SK-N-SH (cell line): ENCODE data around the gene CFAP210. TPM values are rescaled to one million over a fixed set of nuclear protein-coding genes. Genes with fewer than 3 reads are reported as not detected.

Experiments
- CTCF ChIA-PET: fragments of 300-600, 350-600 bp; formaldehyde crosslinking; extraction: SDS; loops from one replicate; lab custom pipeline; 2021; lab: Yijun Ruan, JAX
- POLR2A ChIA-PET: fragments of 350-600 bp; sonication (Branson Sonifier 250); formaldehyde crosslinking; extraction: SDS; loops from one replicate; lab custom pipeline; 2020; ENCODE audit warnings: antibody characterized with exemption, inconsistent platforms; lab: Yijun Ruan, JAX
- DNase-seq: peaks from one replicate; pipeline ENCODE4 v3.0.0; 2012
- H2AFZ ChIP-seq: fragments of 200-600 bp; sonication (generic); 2 replicates; pipeline ENCODE4 v1.8.1; 2016; ENCODE audit warnings: antibody characterized with exemption, mild to moderate bottlenecking, low read depth
- H3F3A ChIP-seq: fragments of 200-600 bp; sonication (generic); replicated peaks from 2 replicates; pipeline ENCODE3; 2016; ENCODE audit warnings: antibody characterized with exemption, mild to moderate bottlenecking; ENCODE audit not compliant: insufficient read depth
- H3K27ac ChIP-seq, 2 experiments: fragments of 200-500 bp in 1 of 2; fragments of 200-600 bp in 1 of 2; sonication (Bioruptor generic) in 1 of 2; sonication (generic), shearing (Covaris generic) in 1 of 2; 2 replicates each; pipeline versions ENCODE4 v1.5.1 to v1.6.1; 2014 to 2016; ENCODE audit warnings: low read depth in 2 of 2, inconsistent platforms in 1 of 2, low read length in 1 of 2, mild to moderate bottlenecking in 1 of 2, mixed read lengths in 1 of 2
- H3K27me3 ChIP-seq: fragments of 200-600 bp; sonication (generic), shearing (Covaris generic); 2 replicates; pipeline ENCODE4 v1.6.1; 2016; ENCODE audit warnings: mixed run types; ENCODE audit not compliant: insufficient read depth
- H3K36me3 ChIP-seq, 2 experiments: fragments of 200-500 bp in 1 of 2; fragments of 200-600 bp in 1 of 2; sonication (Bioruptor generic) in 1 of 2; sonication (generic) in 1 of 2; replicated peaks in 1 of 2; 2 replicates each; pipeline versions ENCODE3 to v1.5.1; 2014 to 2016; ENCODE audit warnings: low read length in 1 of 2, mild to moderate bottlenecking in 1 of 2; ENCODE audit not compliant: insufficient read depth in 2 of 2, control insufficient read depth in 1 of 2
- H3K4me1 ChIP-seq, 2 experiments: fragments of 200-500 bp in 1 of 2; fragments of 200-600 bp in 1 of 2; sonication (Bioruptor generic) in 1 of 2; sonication (generic), shearing (Covaris generic) in 1 of 2; 2 replicates each; pipeline versions ENCODE4 v1.5.1 to v1.6.1; 2014 to 2016; ENCODE audit warnings: low read depth in 1 of 2, low read length in 1 of 2, mixed run types in 1 of 2; ENCODE audit not compliant: insufficient read depth in 2 of 2, control insufficient read depth in 1 of 2
- H3K4me2 ChIP-seq: fragments of 200-600 bp; sonication (generic), shearing (Covaris generic); 2 replicates; pipeline ENCODE4 v1.6.1; 2017; ENCODE audit warnings: mixed run types
- H3K4me3 ChIP-seq, 2 experiments: fragments of 200-500 bp in 1 of 2; fragments of 200-600 bp in 1 of 2; sonication (Bioruptor generic) in 1 of 2; sonication (generic), shearing (Covaris generic) in 1 of 2; 2 replicates each; pipeline versions ENCODE4 v1.5.1 to v1.8.1; 2014 to 2016; ENCODE audit warnings: low read depth in 2 of 2, inconsistent platforms in 1 of 2, low read length in 1 of 2, mild to moderate bottlenecking in 1 of 2, mixed read lengths in 1 of 2, moderate library complexity in 1 of 2
- H3K79me2 ChIP-seq: fragments of 200-600 bp; sonication (generic); 2 replicates; pipeline ENCODE4 v1.8.1; 2017; ENCODE audit warnings: mild to moderate bottlenecking; ENCODE audit not compliant: insufficient read depth
- H3K9ac ChIP-seq: fragments of 200-600 bp; sonication (generic); 2 replicates; pipeline ENCODE4 v1.6.1; 2017; ENCODE audit warnings: mixed run types
- H3K9me2 ChIP-seq: fragments of 200-600 bp; sonication (generic); 2 replicates; pipeline ENCODE4 v1.6.1; 2017; ENCODE audit warnings: mixed run types
- H3K9me3 ChIP-seq: fragments of 200-600 bp; sonication (generic); 2 replicates; pipeline ENCODE4 v1.6.1; 2017; ENCODE audit warnings: mixed run types, mild to moderate bottlenecking, moderate library complexity
- H4K20me1 ChIP-seq: fragments of 200-600 bp; sonication (generic); 2 replicates; pipeline ENCODE4 v1.6.1; 2017; ENCODE audit warnings: mild to moderate bottlenecking, mixed run types; ENCODE audit not compliant: insufficient read depth
- CHD2 ChIP-seq: fragments of 150-350 bp; IDR thresholded peaks from 2 replicates; pipeline ENCODE4 v1.6.1; 2018; ENCODE audit warnings: low read length; ENCODE audit not compliant: partially characterized antibody
- ELF1 ChIP-seq: IDR thresholded peaks from 2 replicates; pipeline ENCODE4 v1.4.0; 2012
- EP300 ChIP-seq, 2 experiments: IDR thresholded peaks; 2 replicates each; pipeline versions ENCODE4 v1.4.0 to v1.6.1; 2012; ENCODE audit warnings: borderline replicate concordance in 1 of 2, low read depth in 1 of 2, low read length in 1 of 2
- EZH2phosphoT487 ChIP-seq: fragments of 200-600 bp; sonication (generic); IDR thresholded peaks from 2 replicates; pipeline ENCODE4 v1.6.1; 2017; ENCODE audit warnings: low read depth, mixed run types, mild to moderate bottlenecking, antibody characterized with exemption, moderate library complexity, borderline replicate concordance
- FOXM1 ChIP-seq: IDR thresholded peaks from 2 replicates; pipeline ENCODE4 v1.4.0; 2012; ENCODE audit warnings: low read depth, mild to moderate bottlenecking
- GABPA ChIP-seq: IDR thresholded peaks from 2 replicates; pipeline ENCODE4 v1.4.0; 2012; ENCODE audit warnings: low read depth, mild to moderate bottlenecking
- JUND ChIP-seq: IDR thresholded peaks from 2 replicates; pipeline ENCODE4 v1.4.0; 2012
- MEF2A ChIP-seq: IDR thresholded peaks from 2 replicates; pipeline ENCODE4 v1.4.0; 2012; ENCODE audit warnings: low read depth, borderline replicate concordance
- NFIC ChIP-seq: IDR thresholded peaks from 2 replicates; pipeline ENCODE4 v1.4.0; 2012; ENCODE audit warnings: borderline replicate concordance
- POLR2AphosphoS5 ChIP-seq: IDR thresholded peaks from 2 replicates; pipeline ENCODE4 v1.6.1; 2012; ENCODE audit warnings: low read depth, low read length
- RCOR1 ChIP-seq: fragments of 150-350 bp; IDR thresholded peaks from 2 replicates; pipeline ENCODE4 v1.6.1; 2017; ENCODE audit warnings: antibody characterized with exemption, low read length
- SIN3A ChIP-seq: IDR thresholded peaks from 2 replicates; pipeline ENCODE4 v1.6.1; 2012; ENCODE audit warnings: low read depth, mild to moderate bottlenecking, low read length, moderate library complexity, borderline replicate concordance
- SMC3 ChIP-seq: IDR thresholded peaks from 2 replicates; pipeline ENCODE4 v1.6.1; 2012; ENCODE audit warnings: low read depth, low read length, improper control_type of control experiment
- USF1 ChIP-seq: IDR thresholded peaks from 2 replicates; pipeline ENCODE4 v1.4.0; 2012; ENCODE audit warnings: low read depth, borderline replicate concordance
- ZBTB33 ChIP-seq: IDR thresholded peaks from 2 replicates; pipeline ENCODE4 v1.4.0; 2012; ENCODE audit warnings: low read depth, borderline replicate concordance
- WGBS: methylation state at CpG from one replicate; pipeline ENCODE4 v1.1.6; 2017; ENCODE audit warnings: low lambda C conversion rate; 5-methylcytosine and 5-hydroxymethylcytosine counted together
- polyA plus RNA-seq, 3 experiments: library from polyadenylated mRNA; depleted of rRNA; stranded (reverse); fragments of >200 nt; gene quantifications; 2 replicates each; pipeline ENCODE4 v1.2.3, GENCODE V29; 2012
- TF ChIP-seq, protein P1 (sequence below): fragments of 200-600 bp; sonication (generic); IDR thresholded peaks from 2 replicates; pipeline ENCODE4 v1.6.1; 2017; ENCODE audit warnings: antibody characterized with exemption, mild to moderate bottlenecking, moderate library complexity
- TF ChIP-seq, protein P2 (sequence below): IDR thresholded peaks from 2 replicates; pipeline ENCODE4 v1.6.1; 2012; ENCODE audit warnings: mild to moderate bottlenecking, low read depth, low read length, moderate library complexity
- TF ChIP-seq, protein P3 (sequence below): IDR thresholded peaks from 2 replicates; pipeline ENCODE4; 2012

Gene CFAP210
- polyA plus RNA-seq, 1 of the 3 experiments (the other 2 are of a cell fraction), result 0.03 TPM

GRCh38 chr2:169673106-169673505 lies 21.1 kb downstream of the CFAP210 start:
- CTCF ChIA-PET, result interaction anchor here (1.6 kb wide), 1 partner anchor 19 kb away, joined by 4 read pairs; no protein-coding TSS in a partner anchor
- DNase-seq, result no peak
- WGBS, result 45% methylated on average over 3 of the region's 3 CpGs
- Histone ChIP-seq H3F3A (no peaks in the 10 kb centered on the region), H2AFZ (no peak overlapping the region), H3K4me3 (no peak overlapping the region), H3K9ac (no peak overlapping the region), H3K4me1 (no peaks in the 10 kb centered on the region), H4K20me1 (no peaks in the 10 kb centered on the region), H3K9me3 (no peaks in the 10 kb centered on the region), H3K4me2 (no peak overlapping the region), H3K27ac (no peak overlapping the region), H3K79me2 (no peaks in the 10 kb centered on the region), H3K9me2 (no peaks in the 10 kb centered on the region), H3K36me3 (no peaks in the 10 kb centered on the region), H3K27me3 (no peaks in the 10 kb centered on the region)
- POLR2A ChIA-PET, result interaction anchor here (0.6 kb wide), 1 partner anchor 136 kb away, joined by 5 read pairs; no protein-coding TSS in a partner anchor
- TF ChIP-seq NFIC, result no peak
- TF ChIP-seq SMC3, result no peak
- no peak for TF ChIP-seq GABPA
- TF ChIP-seq, protein P1, sequence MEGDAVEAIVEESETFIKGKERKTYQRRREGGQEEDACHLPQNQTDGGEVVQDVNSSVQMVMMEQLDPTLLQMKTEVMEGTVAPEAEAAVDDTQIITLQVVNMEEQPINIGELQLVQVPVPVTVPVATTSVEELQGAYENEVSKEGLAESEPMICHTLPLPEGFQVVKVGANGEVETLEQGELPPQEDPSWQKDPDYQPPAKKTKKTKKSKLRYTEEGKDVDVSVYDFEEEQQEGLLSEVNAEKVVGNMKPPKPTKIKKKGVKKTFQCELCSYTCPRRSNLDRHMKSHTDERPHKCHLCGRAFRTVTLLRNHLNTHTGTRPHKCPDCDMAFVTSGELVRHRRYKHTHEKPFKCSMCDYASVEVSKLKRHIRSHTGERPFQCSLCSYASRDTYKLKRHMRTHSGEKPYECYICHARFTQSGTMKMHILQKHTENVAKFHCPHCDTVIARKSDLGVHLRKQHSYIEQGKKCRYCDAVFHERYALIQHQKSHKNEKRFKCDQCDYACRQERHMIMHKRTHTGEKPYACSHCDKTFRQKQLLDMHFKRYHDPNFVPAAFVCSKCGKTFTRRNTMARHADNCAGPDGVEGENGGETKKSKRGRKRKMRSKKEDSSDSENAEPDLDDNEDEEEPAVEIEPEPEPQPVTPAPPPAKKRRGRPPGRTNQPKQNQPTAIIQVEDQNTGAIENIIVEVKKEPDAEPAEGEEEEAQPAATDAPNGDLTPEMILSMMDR, result no peak
- no peak for TF ChIP-seq ZBTB33
- TF ChIP-seq CHD2, result no peak
- no peak for TF ChIP-seq RCOR1
- no peak for TF ChIP-seq EZH2phosphoT487
- no peak for TF ChIP-seq SIN3A
- TF ChIP-seq, protein P2, sequence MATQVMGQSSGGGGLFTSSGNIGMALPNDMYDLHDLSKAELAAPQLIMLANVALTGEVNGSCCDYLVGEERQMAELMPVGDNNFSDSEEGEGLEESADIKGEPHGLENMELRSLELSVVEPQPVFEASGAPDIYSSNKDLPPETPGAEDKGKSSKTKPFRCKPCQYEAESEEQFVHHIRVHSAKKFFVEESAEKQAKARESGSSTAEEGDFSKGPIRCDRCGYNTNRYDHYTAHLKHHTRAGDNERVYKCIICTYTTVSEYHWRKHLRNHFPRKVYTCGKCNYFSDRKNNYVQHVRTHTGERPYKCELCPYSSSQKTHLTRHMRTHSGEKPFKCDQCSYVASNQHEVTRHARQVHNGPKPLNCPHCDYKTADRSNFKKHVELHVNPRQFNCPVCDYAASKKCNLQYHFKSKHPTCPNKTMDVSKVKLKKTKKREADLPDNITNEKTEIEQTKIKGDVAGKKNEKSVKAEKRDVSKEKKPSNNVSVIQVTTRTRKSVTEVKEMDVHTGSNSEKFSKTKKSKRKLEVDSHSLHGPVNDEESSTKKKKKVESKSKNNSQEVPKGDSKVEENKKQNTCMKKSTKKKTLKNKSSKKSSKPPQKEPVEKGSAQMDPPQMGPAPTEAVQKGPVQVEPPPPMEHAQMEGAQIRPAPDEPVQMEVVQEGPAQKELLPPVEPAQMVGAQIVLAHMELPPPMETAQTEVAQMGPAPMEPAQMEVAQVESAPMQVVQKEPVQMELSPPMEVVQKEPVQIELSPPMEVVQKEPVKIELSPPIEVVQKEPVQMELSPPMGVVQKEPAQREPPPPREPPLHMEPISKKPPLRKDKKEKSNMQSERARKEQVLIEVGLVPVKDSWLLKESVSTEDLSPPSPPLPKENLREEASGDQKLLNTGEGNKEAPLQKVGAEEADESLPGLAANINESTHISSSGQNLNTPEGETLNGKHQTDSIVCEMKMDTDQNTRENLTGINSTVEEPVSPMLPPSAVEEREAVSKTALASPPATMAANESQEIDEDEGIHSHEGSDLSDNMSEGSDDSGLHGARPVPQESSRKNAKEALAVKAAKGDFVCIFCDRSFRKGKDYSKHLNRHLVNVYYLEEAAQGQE, result no peak
- no peak for TF ChIP-seq POLR2AphosphoS5
- TF ChIP-seq FOXM1, result no peak
- no peak for TF ChIP-seq ELF1
- TF ChIP-seq EP300 (IDR thresholded peaks at IDR 0.05; ENCODE audit: borderline replicate concordance in 1 of 2, low read depth in 1 of 2, low read length in 1 of 2), result no peak
- no peak for TF ChIP-seq JUND
- no peak for TF ChIP-seq MEF2A
- TF ChIP-seq, protein P3, sequence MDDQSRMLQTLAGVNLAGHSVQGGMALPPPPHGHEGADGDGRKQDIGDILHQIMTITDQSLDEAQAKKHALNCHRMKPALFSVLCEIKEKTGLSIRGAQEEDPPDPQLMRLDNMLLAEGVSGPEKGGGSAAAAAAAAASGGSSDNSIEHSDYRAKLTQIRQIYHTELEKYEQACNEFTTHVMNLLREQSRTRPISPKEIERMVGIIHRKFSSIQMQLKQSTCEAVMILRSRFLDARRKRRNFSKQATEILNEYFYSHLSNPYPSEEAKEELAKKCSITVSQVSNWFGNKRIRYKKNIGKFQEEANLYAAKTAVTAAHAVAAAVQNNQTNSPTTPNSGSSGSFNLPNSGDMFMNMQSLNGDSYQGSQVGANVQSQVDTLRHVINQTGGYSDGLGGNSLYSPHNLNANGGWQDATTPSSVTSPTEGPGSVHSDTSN, result no peak
- no peak for TF ChIP-seq USF1
